Progenitor cell of endocrine pancreas (in vitro differentiated cells): ENCODE measurements around the gene BRIP1. TPM values are rescaled to one million over a fixed set of nuclear protein-coding genes. Genes with fewer than 3 reads are reported as not detected.
"Not testable (repeated sequence)": the region's sequence is repeated elsewhere in the genome, so short reads cannot be mapped to it uniquely, and the experiment has no call there.

ENCODE experiments used
- DNase-seq: peaks from one replicate; pipeline ENCODE4 v3.0.0; 2021; ENCODE audit warnings: low spot score; ENCODE audit not compliant: unreplicated experiment
- H3K27ac Mint-ChIP-seq: 2 replicates; pipeline ENCODE4 v1.8.0; 2021; ENCODE audit warnings: mild to moderate bottlenecking, moderate library complexity, mixed read lengths
- H3K27me3 Mint-ChIP-seq: 2 replicates; pipeline ENCODE4 v1.8.0; 2021; ENCODE audit warnings: mixed read lengths
- H3K36me3 Mint-ChIP-seq: 2 replicates; pipeline ENCODE4 v1.8.0; 2022; ENCODE audit warnings: mixed read lengths; ENCODE audit not compliant: insufficient read depth
- H3K4me1 Mint-ChIP-seq: 2 replicates; pipeline ENCODE4 v1.8.0; 2021; ENCODE audit warnings: low read depth, mixed read lengths
- H3K4me3 Mint-ChIP-seq: 2 replicates; pipeline ENCODE4 v1.8.0; 2021; ENCODE audit warnings: low read depth, mild to moderate bottlenecking, moderate library complexity, mixed read lengths
- H3K9me3 Mint-ChIP-seq: 2 replicates; pipeline ENCODE4 v1.8.0; 2021; ENCODE audit warnings: low read depth, mixed read lengths
- CTCF ChIP-seq: fragments of 200-600 bp; sonication (generic); IDR thresholded peaks from one replicate; pipeline ENCODE4 v1.5.0; 2021; ENCODE audit warnings: antibody characterized with exemption, mild to moderate bottlenecking; ENCODE audit not compliant: unreplicated experiment
- total RNA-seq: library from RNA; stranded (reverse); gene quantifications from 2 replicates; pipeline ENCODE4 v1.2.1, GENCODE V29; 2021

Gene BRIP1
- total RNA-seq, 1 donor from 2014 or later, result 13.5 TPM

GRCh38 chr17:61684172-61684571 lies 179.2 kb downstream of the BRIP1 start:
- H3K4me3 Mint-ChIP-seq, result no peak overlapping the region
- peaks cover 3% of the 10 kb centered on the region for H3K9me3 Mint-ChIP-seq
- DNase-seq, result no peak
- H3K36me3 Mint-ChIP-seq, result peaks cover 5% of the 10 kb centered on the region
- no peaks in the 10 kb centered on the region for H3K27me3 Mint-ChIP-seq
- no peaks in the 10 kb centered on the region for H3K4me1 Mint-ChIP-seq
- H3K27ac Mint-ChIP-seq, result no peak overlapping the region
- TF ChIP-seq CTCF, result no peak

GRCh38 chr17:61683466-61683865 lies 179.9 kb downstream of the BRIP1 start:
- Mint-ChIP-seq H3K4me1 (no peaks in the 10 kb centered on the region), H3K27ac (no peak overlapping the region), H3K36me3 (peaks cover 4% of the 10 kb centered on the region), H3K27me3 (no peaks in the 10 kb centered on the region), H3K9me3 (peaks cover 3% of the 10 kb centered on the region), H3K4me3 (no peak overlapping the region)
- no peak for DNase-seq
- no peak for TF ChIP-seq CTCF

- no peak for TF ChIP-seq CTCF
- no peak overlapping the region for H3K4me3 Mint-ChIP-seq
- H3K36me3 Mint-ChIP-seq, result peaks cover 4% of the 10 kb centered on the region
- H3K9me3 Mint-ChIP-seq, result peaks cover 3% of the 10 kb centered on the region
- no peaks in the 10 kb centered on the region for H3K4me1 Mint-ChIP-seq
- no peak overlapping the region for H3K27ac Mint-ChIP-seq
- H3K27me3 Mint-ChIP-seq, result no peaks in the 10 kb centered on the region
- DNase-seq, result no peak
Measured at GRCh38 chr17:61680921-61681320, 182.4 kb downstream of the BRIP1 start.

- no peak for DNase-seq
- H3K36me3 Mint-ChIP-seq, result peaks cover 2% of the 10 kb centered on the region
- no peaks in the 10 kb centered on the region for H3K4me1 Mint-ChIP-seq
- peaks cover 8% of the 10 kb centered on the region for H3K9me3 Mint-ChIP-seq
- no peak overlapping the region for H3K4me3 Mint-ChIP-seq
- no peaks in the 10 kb centered on the region for H3K27me3 Mint-ChIP-seq
- no peak for TF ChIP-seq CTCF
- no peak overlapping the region for H3K27ac Mint-ChIP-seq
Measured at GRCh38 chr17:61678339-61678738, 185.0 kb downstream of the BRIP1 start.

GRCh38 chr17:61677150-61677811 lies 186.0 kb downstream of the BRIP1 start:
- not testable (repeated sequence) for H3K27ac Mint-ChIP-seq, H3K27me3 Mint-ChIP-seq, DNase-seq, H3K9me3 Mint-ChIP-seq, H3K36me3 Mint-ChIP-seq, H3K4me1 Mint-ChIP-seq, H3K4me3 Mint-ChIP-seq

GRCh38 chr17:61676522-61676921 lies 186.8 kb downstream of the BRIP1 start:
- H3K9me3 Mint-ChIP-seq, H3K27ac Mint-ChIP-seq, H3K36me3 Mint-ChIP-seq, DNase-seq, H3K4me3 Mint-ChIP-seq, H3K4me1 Mint-ChIP-seq, H3K27me3 Mint-ChIP-seq: not testable (repeated sequence)

GRCh38 chr17:61674609-61675008 lies 188.7 kb downstream of the BRIP1 start:
- not testable (repeated sequence) for DNase-seq, H3K27ac Mint-ChIP-seq, H3K36me3 Mint-ChIP-seq, H3K4me3 Mint-ChIP-seq, H3K9me3 Mint-ChIP-seq, H3K4me1 Mint-ChIP-seq, H3K27me3 Mint-ChIP-seq

GRCh38 chr17:61673019-61673897 lies 190.1 kb downstream of the BRIP1 start:
- H3K36me3 Mint-ChIP-seq, H3K4me1 Mint-ChIP-seq, H3K9me3 Mint-ChIP-seq, DNase-seq, H3K4me3 Mint-ChIP-seq, H3K27me3 Mint-ChIP-seq, H3K27ac Mint-ChIP-seq: not testable (repeated sequence)
